Measurements from ENCODE around the gene NUTM1. TPM values are rescaled to one million over a fixed set of nuclear protein-coding genes. Genes with fewer than 3 reads are reported as not detected.

NUTM1 gene
- polyA plus RNA-seq, 2 of the 4 experiments (the other 2 are of a cell fraction): not detected

DNA sequence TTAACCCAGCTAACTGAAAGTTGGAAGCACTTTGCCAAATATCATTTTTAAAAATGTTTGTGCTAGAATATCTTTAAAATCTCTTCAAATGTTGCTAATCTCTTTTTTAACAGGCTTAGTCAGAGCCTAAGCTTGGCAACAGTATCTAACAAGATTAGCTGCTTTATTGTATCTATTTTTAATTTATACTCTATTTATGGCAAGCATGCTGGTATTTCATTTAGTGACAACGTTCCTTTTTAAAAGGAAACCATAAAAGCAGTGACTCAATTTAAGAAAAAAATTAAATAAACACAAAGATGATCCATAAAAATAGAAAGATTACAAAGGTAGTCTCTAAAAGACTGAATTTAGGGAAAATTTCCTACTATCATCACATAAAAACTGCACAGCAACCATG lies 46.1 kb upstream of the NUTM1 start:
- DNase-seq (ENCODE audit: low read depth in 1 of 2, low spot score in 1 of 2) (no peak), FAIRE-seq (no peak), ATAC-seq (no peak)
- Histone ChIP-seq H3K4me2 (no peak overlapping the region), H3K4me1 (no peaks in the 10 kb centered on the region), H3K27ac (no peak overlapping the region), H3K4me3 (no peak overlapping the region), H3K9me3 (no peaks in the 10 kb centered on the region)
- WGBS (ENCODE audit: missing lambda C conversion rate): 15% methylated on average over 1 of the region's 1 CpG
- no peak for TF ChIP-seq FOSL2 (IDR thresholded peaks at IDR 0.05)
- no peak for TF ChIP-seq FOSL2 (CRISPR knock-in tag; IDR thresholded peaks at IDR 0.05)
- TF ChIP-seq KDM5A (IDR thresholded peaks at IDR 0.05): no peak
- TF ChIP-seq ZC3H11A (IDR thresholded peaks at IDR 0.05): no peak
- no peak for TF ChIP-seq HMGXB4 (CRISPR knock-in tag; IDR thresholded peaks at IDR 0.05; ENCODE audit: borderline replicate concordance)
- TF ChIP-seq, protein P1, sequence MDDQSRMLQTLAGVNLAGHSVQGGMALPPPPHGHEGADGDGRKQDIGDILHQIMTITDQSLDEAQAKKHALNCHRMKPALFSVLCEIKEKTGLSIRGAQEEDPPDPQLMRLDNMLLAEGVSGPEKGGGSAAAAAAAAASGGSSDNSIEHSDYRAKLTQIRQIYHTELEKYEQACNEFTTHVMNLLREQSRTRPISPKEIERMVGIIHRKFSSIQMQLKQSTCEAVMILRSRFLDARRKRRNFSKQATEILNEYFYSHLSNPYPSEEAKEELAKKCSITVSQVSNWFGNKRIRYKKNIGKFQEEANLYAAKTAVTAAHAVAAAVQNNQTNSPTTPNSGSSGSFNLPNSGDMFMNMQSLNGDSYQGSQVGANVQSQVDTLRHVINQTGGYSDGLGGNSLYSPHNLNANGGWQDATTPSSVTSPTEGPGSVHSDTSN (IDR thresholded peaks at IDR 0.05): no peak
- no peak for TF ChIP-seq BHLHE40 (IDR thresholded peaks at IDR 0.05; ENCODE audit: low read depth, low read length)
- no peak for TF ChIP-seq ZNF302 (CRISPR knock-in tag; IDR thresholded peaks at IDR 0.05)
- no peak for TF ChIP-seq HOXB5 (CRISPR knock-in tag; IDR thresholded peaks at IDR 0.05)
- no peak for TF ChIP-seq RARB (CRISPR knock-in tag; IDR thresholded peaks at IDR 0.05)
- TF ChIP-seq EP300 (IDR thresholded peaks at IDR 0.05): no peak
- no peak for TF ChIP-seq HEYL (CRISPR knock-in tag; IDR thresholded peaks at IDR 0.05)
- TF ChIP-seq RNF2 (IDR thresholded peaks at IDR 0.05; ENCODE audit: borderline replicate concordance, low read depth): no peak
- TF ChIP-seq MAZ (IDR thresholded peaks at IDR 0.05; ENCODE audit: borderline replicate concordance, low read depth, low read length): no peak
- no peak for TF ChIP-seq PHF8 (IDR thresholded peaks at IDR 0.05; ENCODE audit: borderline replicate concordance, low read depth)
- TF ChIP-seq NR3C1 (IDR thresholded peaks at IDR 0.05): no peak
- no peak for TF ChIP-seq CHD2 (IDR thresholded peaks at IDR 0.05; ENCODE audit: low read length, partially characterized antibody)
- no peak for TF ChIP-seq MYC (IDR thresholded peaks at IDR 0.05; ENCODE audit: borderline replicate concordance, low read length)
- no peak for TF ChIP-seq CEBPB (IDR thresholded peaks at IDR 0.05)
- POLR2A ChIA-PET: no interaction called here
- CTCF ChIA-PET: interaction anchor here (1.5 to 1.6 kb wide), 3 partner anchors 31 to 56 kb away, joined by 3 to 7 read pairs (median 3); no protein-coding TSS in a partner anchor

DNA sequence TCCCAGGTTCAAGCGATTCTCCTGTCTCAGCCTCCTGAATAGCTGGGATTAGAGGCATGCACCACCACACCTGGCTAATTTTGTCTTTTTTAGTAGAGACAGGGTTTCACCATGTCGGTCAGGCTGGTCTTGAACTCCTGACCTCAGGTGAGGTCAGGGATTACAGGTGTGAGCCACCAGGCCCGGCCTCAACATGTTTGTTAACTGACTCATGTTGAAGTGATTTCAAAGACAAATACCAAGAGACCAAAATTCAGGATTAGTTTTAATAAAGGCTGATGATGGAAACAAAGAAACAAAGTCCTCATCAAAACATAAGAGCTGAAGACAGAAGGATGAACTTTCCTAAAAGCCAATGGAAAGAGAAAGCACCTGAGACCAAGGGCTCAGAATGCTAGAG lies 42.1 kb upstream of the NUTM1 start:
- no peaks in the 10 kb centered on the region for H3K4me1 ChIP-seq
- POLR2A ChIA-PET: no interaction called here
- no peak overlapping the region for H3K4me2 ChIP-seq
- FAIRE-seq: no peak
- CTCF ChIA-PET: interaction anchor here (0.6 to 1.1 kb wide), 3 partner anchors 13 to 26 kb away, joined by 3 read pairs; no protein-coding TSS in a partner anchor
- H3K4me3 ChIP-seq: no peak overlapping the region
- no peak for TF ChIP-seq NR3C1 (IDR thresholded peaks at IDR 0.05)
- TF ChIP-seq FOSB (CRISPR knock-in tag; IDR thresholded peaks at IDR 0.05): no peak
- no peak for TF ChIP-seq FOSL2 (IDR thresholded peaks at IDR 0.05)
- TF ChIP-seq FOSL2 (CRISPR knock-in tag; IDR thresholded peaks at IDR 0.05): no peak
- TF ChIP-seq, protein P2, sequence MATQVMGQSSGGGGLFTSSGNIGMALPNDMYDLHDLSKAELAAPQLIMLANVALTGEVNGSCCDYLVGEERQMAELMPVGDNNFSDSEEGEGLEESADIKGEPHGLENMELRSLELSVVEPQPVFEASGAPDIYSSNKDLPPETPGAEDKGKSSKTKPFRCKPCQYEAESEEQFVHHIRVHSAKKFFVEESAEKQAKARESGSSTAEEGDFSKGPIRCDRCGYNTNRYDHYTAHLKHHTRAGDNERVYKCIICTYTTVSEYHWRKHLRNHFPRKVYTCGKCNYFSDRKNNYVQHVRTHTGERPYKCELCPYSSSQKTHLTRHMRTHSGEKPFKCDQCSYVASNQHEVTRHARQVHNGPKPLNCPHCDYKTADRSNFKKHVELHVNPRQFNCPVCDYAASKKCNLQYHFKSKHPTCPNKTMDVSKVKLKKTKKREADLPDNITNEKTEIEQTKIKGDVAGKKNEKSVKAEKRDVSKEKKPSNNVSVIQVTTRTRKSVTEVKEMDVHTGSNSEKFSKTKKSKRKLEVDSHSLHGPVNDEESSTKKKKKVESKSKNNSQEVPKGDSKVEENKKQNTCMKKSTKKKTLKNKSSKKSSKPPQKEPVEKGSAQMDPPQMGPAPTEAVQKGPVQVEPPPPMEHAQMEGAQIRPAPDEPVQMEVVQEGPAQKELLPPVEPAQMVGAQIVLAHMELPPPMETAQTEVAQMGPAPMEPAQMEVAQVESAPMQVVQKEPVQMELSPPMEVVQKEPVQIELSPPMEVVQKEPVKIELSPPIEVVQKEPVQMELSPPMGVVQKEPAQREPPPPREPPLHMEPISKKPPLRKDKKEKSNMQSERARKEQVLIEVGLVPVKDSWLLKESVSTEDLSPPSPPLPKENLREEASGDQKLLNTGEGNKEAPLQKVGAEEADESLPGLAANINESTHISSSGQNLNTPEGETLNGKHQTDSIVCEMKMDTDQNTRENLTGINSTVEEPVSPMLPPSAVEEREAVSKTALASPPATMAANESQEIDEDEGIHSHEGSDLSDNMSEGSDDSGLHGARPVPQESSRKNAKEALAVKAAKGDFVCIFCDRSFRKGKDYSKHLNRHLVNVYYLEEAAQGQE (IDR thresholded peaks at IDR 0.05): no peak
- no peak for TF ChIP-seq KDM1A (IDR thresholded peaks at IDR 0.05; ENCODE audit: low read depth)
- no peak for TF ChIP-seq RCOR1 (IDR thresholded peaks at IDR 0.05; ENCODE audit: low read depth, low read length)
- TF ChIP-seq MAX (IDR thresholded peaks at IDR 0.05): no peak
- no peak for TF ChIP-seq RFX5 (IDR thresholded peaks at IDR 0.05)
- TF ChIP-seq, protein P3, sequence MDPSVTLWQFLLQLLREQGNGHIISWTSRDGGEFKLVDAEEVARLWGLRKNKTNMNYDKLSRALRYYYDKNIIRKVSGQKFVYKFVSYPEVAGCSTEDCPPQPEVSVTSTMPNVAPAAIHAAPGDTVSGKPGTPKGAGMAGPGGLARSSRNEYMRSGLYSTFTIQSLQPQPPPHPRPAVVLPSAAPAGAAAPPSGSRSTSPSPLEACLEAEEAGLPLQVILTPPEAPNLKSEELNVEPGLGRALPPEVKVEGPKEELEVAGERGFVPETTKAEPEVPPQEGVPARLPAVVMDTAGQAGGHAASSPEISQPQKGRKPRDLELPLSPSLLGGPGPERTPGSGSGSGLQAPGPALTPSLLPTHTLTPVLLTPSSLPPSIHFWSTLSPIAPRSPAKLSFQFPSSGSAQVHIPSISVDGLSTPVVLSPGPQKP (IDR thresholded peaks at IDR 0.05; ENCODE audit: low read depth, low read length): no peak
- TF ChIP-seq FOXS1 (CRISPR knock-in tag; IDR thresholded peaks at IDR 0.05): no peak
- TF ChIP-seq JUN (IDR thresholded peaks at IDR 0.05): no peak
- TF ChIP-seq JUNB (IDR thresholded peaks at IDR 0.05): no peak
- no peak overlapping the region for H3K27ac ChIP-seq
- no peaks in the 10 kb centered on the region for H3K9me3 ChIP-seq
- no peak for DNase-seq (ENCODE audit: low read depth in 1 of 2, low spot score in 1 of 2)
- 50% methylated on average over 3 of the region's 3 CpGs for WGBS (ENCODE audit: missing lambda C conversion rate)
- ATAC-seq: no peak
